Mesenchymal stem cell (in vitro differentiated cells and primary cell): ENCODE results near the gene TMEM204.

ENCODE experiments used
- DNase-seq: peaks from one replicate; pipeline ENCODE4 v3.0.0-alpha.2; 2013
- H2AFZ ChIP-seq: one replicate; pipeline ENCODE4 v1.6.1; 2013; ENCODE audit warnings: low read depth, mild to moderate bottlenecking, control low read depth, inconsistent platforms, low read length, moderate library complexity
- H2AK5ac ChIP-seq: 2 replicates; pipeline ENCODE4 v1.6.1; 2013; ENCODE audit warnings: low read length, moderate library complexity, mild to moderate bottlenecking, inconsistent platforms; ENCODE audit not compliant: severe bottlenecking
- H2BK120ac ChIP-seq: one replicate; pipeline ENCODE4 v1.6.1; 2013; ENCODE audit warnings: low read depth, mild to moderate bottlenecking, inconsistent platforms, low read length, moderate library complexity
- H2BK12ac ChIP-seq, 2 experiments: one replicate each; pipeline ENCODE4 v1.6.1; 2013; ENCODE audit warnings: inconsistent platforms in 2 of 2, low read length in 2 of 2, mild to moderate bottlenecking in 2 of 2, moderate library complexity in 2 of 2, control low read depth in 1 of 2
- H2BK15ac ChIP-seq: one replicate; pipeline ENCODE4 v1.6.1; 2013; ENCODE audit warnings: mild to moderate bottlenecking, low read depth, inconsistent platforms; ENCODE audit not compliant: poor library complexity, severe bottlenecking
- H2BK5ac ChIP-seq: 2 replicates; pipeline ENCODE4 v1.6.1; 2013; ENCODE audit warnings: low read depth, mild to moderate bottlenecking, low read length, control low read depth, inconsistent platforms; ENCODE audit not compliant: poor library complexity, severe bottlenecking
- H3K14ac ChIP-seq, 2 experiments: one replicate each; pipeline ENCODE4 v1.6.1; 2013; ENCODE audit warnings: inconsistent platforms in 2 of 2, low read length in 2 of 2, control low read depth in 1 of 2, mild to moderate bottlenecking in 1 of 2, moderate library complexity in 1 of 2
- H3K18ac ChIP-seq, 2 experiments: one replicate each; pipeline ENCODE4 v1.6.1; 2013; ENCODE audit warnings: inconsistent platforms in 2 of 2, low read length in 2 of 2, control low read depth in 1 of 2, low read depth in 1 of 2, mild to moderate bottlenecking in 1 of 2
- H3K23ac ChIP-seq, 2 experiments: one replicate each; pipeline ENCODE4 v1.6.1; 2013; ENCODE audit warnings: inconsistent platforms in 2 of 2, low read length in 2 of 2, mild to moderate bottlenecking in 2 of 2, moderate library complexity in 2 of 2, control low read depth in 1 of 2
- H3K27ac ChIP-seq: 2 replicates; pipeline ENCODE4 v1.5.1; 2013; ENCODE audit warnings: mild to moderate bottlenecking, moderate library complexity, low read length, control low read depth, inconsistent platforms; ENCODE audit not compliant: poor library complexity, severe bottlenecking
- H3K27me3 ChIP-seq, 2 experiments: 2 replicates each; pipeline versions ENCODE4 v1.6.1 to v1.7.0; 2013; ENCODE audit warnings: low read length in 2 of 2, mild to moderate bottlenecking in 2 of 2, moderate library complexity in 2 of 2, control low read depth in 1 of 2, inconsistent platforms in 1 of 2; ENCODE audit not compliant: control insufficient read depth in 1 of 2, insufficient read depth in 1 of 2
- H3K36me3 ChIP-seq, 2 experiments: 2 replicates each; pipeline versions ENCODE4 v1.6.1 to v1.7.0; 2013; ENCODE audit warnings: low read length in 2 of 2, control low read depth in 1 of 2, inconsistent platforms in 1 of 2, low read depth in 1 of 2, mild to moderate bottlenecking in 1 of 2; ENCODE audit not compliant: insufficient read depth in 2 of 2, control insufficient read depth in 1 of 2
- H3K4ac ChIP-seq, 2 experiments: one replicate each; pipeline ENCODE4 v1.6.1; 2013; ENCODE audit warnings: inconsistent platforms in 2 of 2, low read length in 2 of 2, mild to moderate bottlenecking in 2 of 2, moderate library complexity in 2 of 2, control low read depth in 1 of 2, low read depth in 1 of 2
- H3K4me1 ChIP-seq: 2 replicates; pipeline ENCODE4 v1.6.1; 2013; ENCODE audit warnings: low read depth, low read length, control low read depth; ENCODE audit not compliant: control insufficient read depth, insufficient read depth
- H3K4me2 ChIP-seq: 2 replicates; pipeline ENCODE4 v1.6.1; 2013; ENCODE audit warnings: low read length, mild to moderate bottlenecking, inconsistent platforms; ENCODE audit not compliant: poor library complexity, severe bottlenecking
- H3K4me3 ChIP-seq, 2 experiments: 2 replicates each; pipeline versions ENCODE4 v1.5.1 to v1.7.0; 2013; ENCODE audit warnings: low read length in 2 of 2, mild to moderate bottlenecking in 2 of 2, control low read depth in 1 of 2, low read depth in 1 of 2; ENCODE audit not compliant: insufficient read depth in 1 of 2
- H3K79me1 ChIP-seq: replicated peaks from 2 replicates; pipeline ENCODE4 v1.6.1; 2013; ENCODE audit warnings: mild to moderate bottlenecking, control low read depth, low read length, inconsistent platforms; ENCODE audit not compliant: poor library complexity, severe bottlenecking
- H3K9ac ChIP-seq: 2 replicates; pipeline ENCODE4 v1.7.0; 2013; ENCODE audit warnings: mild to moderate bottlenecking, low read length, moderate library complexity
- H3K9me3 ChIP-seq: 2 replicates; pipeline ENCODE4 v1.7.0; 2013; ENCODE audit warnings: mild to moderate bottlenecking, low read length; ENCODE audit not compliant: control insufficient read depth
- H4K8ac ChIP-seq: one replicate; pipeline ENCODE4 v1.6.1; 2013; ENCODE audit warnings: inconsistent platforms, mild to moderate bottlenecking, low read length, moderate library complexity
- H4K91ac ChIP-seq: one replicate; pipeline ENCODE4 v1.6.1; 2013; ENCODE audit warnings: mild to moderate bottlenecking, low read length, inconsistent platforms
- WGBS: methylation state at CpG from one replicate; pipeline ENCODE4 v1.1.7; 2013; ENCODE audit warnings: mixed read lengths; 5-methylcytosine and 5-hydroxymethylcytosine counted together

Gene TMEM204

DNA sequence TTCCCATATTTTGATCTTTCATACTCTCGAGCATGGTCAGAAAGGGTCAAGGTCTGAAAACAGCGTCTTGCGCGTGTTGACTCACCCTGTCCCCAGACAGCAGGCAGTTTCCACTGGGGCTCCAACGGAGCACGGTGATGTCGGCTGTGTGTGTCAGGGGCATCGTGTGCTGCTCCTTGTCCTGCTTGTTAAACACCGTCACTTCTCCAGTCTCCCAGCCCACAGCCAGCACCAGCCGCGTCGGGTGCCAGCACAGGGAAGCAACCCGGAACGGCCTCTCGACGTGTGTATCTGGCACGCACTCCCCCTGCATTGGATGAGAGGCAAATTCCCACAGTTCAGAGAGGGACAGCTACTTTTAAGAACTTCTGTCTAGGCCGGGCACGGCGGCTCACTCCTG is 68.8 kb downstream of the TMEM204 start:
- Histone ChIP-seq H3K4me1 (peaks cover 4% of the 10 kb centered on the region), H2BK5ac (no peak overlapping the region), H3K27me3 (no peaks in the 10 kb centered on the region), H3K4me3 (no peak overlapping the region), H3K4ac (no peak overlapping the region), H2BK15ac (no peak overlapping the region), H2BK120ac (no peak overlapping the region), H2AK5ac (no peak overlapping the region), H3K23ac (no peak overlapping the region), H2BK12ac (no peak overlapping the region), H3K18ac (no peak overlapping the region), H3K9me3 (no peaks in the 10 kb centered on the region), H3K14ac (no peak overlapping the region), H3K27ac (no peak overlapping the region), H4K91ac (no peak overlapping the region), H3K4me2 (no peak overlapping the region), H3K36me3 (peaks cover 51 to 53% of the 10 kb centered on the region in 2 experiments), H4K8ac (no peak overlapping the region), H3K79me1 (peaks cover 2% of the 10 kb centered on the region), H3K9ac (no peak overlapping the region), H2AFZ (no peak overlapping the region)
- no peak for DNase-seq
- 96% methylated on average over 20 of the region's 20 CpGs for WGBS
